GM21390 (cell line): Measurements from ENCODE around the gene ZNF277.

Experiments
- ATAC-seq: cut with Tn5 transposase; IDR thresholded peaks from one replicate; pipeline ENCODE4 v1.9.1; 2021; ENCODE audit not compliant: unreplicated experiment

The ZNF277 gene

GRCh38 chr7:112183266-112183665, 23.2 kb upstream of the ZNF277 start:
- no peak for ATAC-seq

GRCh38 chr7:112184455-112184854, 22.0 kb upstream of the ZNF277 start:
- ATAC-seq: no peak

GRCh38 chr7:112185005-112185834, 21.3 kb upstream of the ZNF277 start:
- ATAC-seq: no peak

- ATAC-seq: no peak
Measured at GRCh38 chr7:112186300-112186699, 20.2 kb upstream of the ZNF277 start.

GRCh38 chr7:112188257-112188656, 18.2 kb upstream of the ZNF277 start:
- ATAC-seq: no peak

GRCh38 chr7:112189691-112190090, 16.8 kb upstream of the ZNF277 start:
- no peak for ATAC-seq

GRCh38 chr7:112190120-112190519, 16.4 kb upstream of the ZNF277 start:
- ATAC-seq: no peak

GRCh38 chr7:112192236-112193154, 14.0 kb upstream of the ZNF277 start:
- no peak for ATAC-seq

- ATAC-seq: no peak
Measured at GRCh38 chr7:112193915-112194502, 12.5 kb upstream of the ZNF277 start.

GRCh38 chr7:112195717-112196116, 10.8 kb upstream of the ZNF277 start:
- no peak for ATAC-seq

- ATAC-seq: no peak
Measured at GRCh38 chr7:112197322-112197721, 9.2 kb upstream of the ZNF277 start.

GRCh38 chr7:112199035-112199655, 7.3 kb upstream of the ZNF277 start:
- ATAC-seq: no peak

- no peak for ATAC-seq
Measured at GRCh38 chr7:112199672-112200071, 6.8 kb upstream of the ZNF277 start.

- no peak for ATAC-seq
Measured at GRCh38 chr7:112201411-112201810, 5.1 kb upstream of the ZNF277 start.

- no peak for ATAC-seq
Measured at GRCh38 chr7:112201839-112202238, 4.7 kb upstream of the ZNF277 start.

- no peak for ATAC-seq
Measured at GRCh38 chr7:112202816-112203215, 3.7 kb upstream of the ZNF277 start.

- no peak for ATAC-seq
Measured at GRCh38 chr7:112203365-112203739, 3.1 kb upstream of the ZNF277 start.

- no peak for ATAC-seq
Measured at GRCh38 chr7:112204499-112205342, 1.8 kb upstream of the ZNF277 start.

- ATAC-seq: peak; percentile 10
Measured at GRCh38 chr7:112205343-112206237, 905 bp upstream of the ZNF277 start.
